ENCODE results near the gene AFAP1.
"Not testable (repeated sequence)": the region's sequence is repeated elsewhere in the genome, so short reads cannot be mapped to it uniquely, and the experiment has no call there.

AFAP1 gene

DNA sequence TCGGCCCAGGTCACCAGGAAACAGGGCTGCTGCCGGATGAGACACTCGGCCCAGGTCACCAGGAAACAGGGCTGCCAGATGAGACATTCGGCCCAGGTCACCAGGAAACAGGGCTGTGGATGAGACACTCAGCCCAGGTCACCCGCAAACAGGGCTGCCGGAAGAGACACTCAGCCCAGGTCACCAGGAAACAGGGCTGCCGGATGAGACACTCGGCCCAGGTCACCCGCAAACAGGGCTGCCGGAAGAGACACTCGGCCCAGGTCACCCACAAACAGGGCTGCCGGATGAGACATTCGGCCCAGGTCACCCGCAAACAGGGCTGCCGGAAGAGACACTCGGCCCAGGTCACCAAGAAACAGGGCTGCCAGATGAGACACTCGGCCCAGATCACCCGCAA lies 21.5 kb downstream of the AFAP1 start:
- not testable (repeated sequence) for H3K27me3 ChIP-seq (ENCODE audit: control insufficient read depth, insufficient read depth, low read length, poor library complexity, severe bottlenecking); H3K4me1 ChIP-seq (ENCODE audit: control insufficient read depth, insufficient read depth, low read length); H3K4me3 ChIP-seq (ENCODE audit: insufficient read depth, low read depth, low read length); H3K36me3 ChIP-seq (ENCODE audit: control insufficient read depth, insufficient read depth, low read length); H3K27ac ChIP-seq (ENCODE audit: insufficient read depth, low read depth, low read length, poor library complexity, severe bottlenecking); H3K9me3 ChIP-seq (ENCODE audit: control insufficient read depth, low read length)
- WGBS, 2 experiments: 95 to 96% methylated on average over 18 of the region's 18 CpGs

- no peaks in the 10 kb centered on the region for H3K27me3 ChIP-seq (ENCODE audit: control insufficient read depth, insufficient read depth, low read length, poor library complexity, severe bottlenecking)
- 81 to 82% methylated on average over 6 of the region's 6 CpGs for WGBS, 2 experiments
- no peak overlapping the region for H3K4me3 ChIP-seq (ENCODE audit: insufficient read depth, low read depth, low read length)
Measured at GRCh38 chr4:7917669-7918068, 22.0 kb downstream of the AFAP1 start.

GRCh38 chr4:7915875-7916242 lies 23.8 kb downstream of the AFAP1 start:
- no peaks in the 10 kb centered on the region for H3K36me3 ChIP-seq (ENCODE audit: control insufficient read depth, insufficient read depth, low read length)
- peaks cover 11% of the 10 kb centered on the region for H3K4me1 ChIP-seq (ENCODE audit: control insufficient read depth, insufficient read depth, low read length)
- H3K27me3 ChIP-seq (ENCODE audit: control insufficient read depth, insufficient read depth, low read length, poor library complexity, severe bottlenecking): no peaks in the 10 kb centered on the region
- H3K27ac ChIP-seq (ENCODE audit: insufficient read depth, low read depth, low read length, poor library complexity, severe bottlenecking): no peak overlapping the region
- WGBS, 2 experiments: 69 to 72% methylated on average over 6 of the region's 6 CpGs
- H3K9me3 ChIP-seq (ENCODE audit: control insufficient read depth, low read length): no peaks in the 10 kb centered on the region
- no peak overlapping the region for H3K4me3 ChIP-seq (ENCODE audit: insufficient read depth, low read depth, low read length)

More at GRCh38 chr4:7917669-7918068, 22.0 kb downstream of the AFAP1 start:
- no peaks in the 10 kb centered on the region for H3K9me3 ChIP-seq (ENCODE audit: control insufficient read depth, low read length)
- H3K4me1 ChIP-seq (ENCODE audit: control insufficient read depth, insufficient read depth, low read length): no peaks in the 10 kb centered on the region
- H3K36me3 ChIP-seq (ENCODE audit: control insufficient read depth, insufficient read depth, low read length): no peaks in the 10 kb centered on the region
- no peak overlapping the region for H3K27ac ChIP-seq (ENCODE audit: insufficient read depth, low read depth, low read length, poor library complexity, severe bottlenecking)

DNA sequence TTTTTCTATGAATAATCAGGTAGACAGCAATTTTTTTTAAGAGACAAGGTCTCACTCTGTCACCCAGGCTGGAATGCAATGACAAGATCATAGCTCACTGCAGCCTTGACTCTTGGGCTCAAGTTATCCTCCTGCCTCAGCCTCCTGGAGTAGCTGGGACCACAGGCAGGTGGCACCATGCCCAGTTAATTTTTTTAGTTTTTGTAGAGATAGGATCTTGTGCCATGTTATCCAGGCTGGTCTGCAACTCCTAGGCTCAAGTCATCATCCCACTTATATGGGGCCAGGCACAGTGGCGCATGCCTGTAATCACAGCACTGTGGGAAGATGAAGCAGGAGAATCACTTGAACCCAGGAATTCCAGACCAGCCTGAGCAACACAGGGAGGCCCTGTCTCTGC lies 26.8 kb downstream of the AFAP1 start:
- Histone ChIP-seq H3K4me1 (ENCODE audit: control insufficient read depth, insufficient read depth, low read length) (peaks cover 26% of the 10 kb centered on the region), H3K9me3 (ENCODE audit: control insufficient read depth, low read length) (no peaks in the 10 kb centered on the region), H3K27me3 (ENCODE audit: control insufficient read depth, insufficient read depth, low read length, poor library complexity, severe bottlenecking) (no peaks in the 10 kb centered on the region), H3K27ac (ENCODE audit: insufficient read depth, low read depth, low read length, poor library complexity, severe bottlenecking) (no peak overlapping the region), H3K4me3 (ENCODE audit: insufficient read depth, low read depth, low read length) (no peak overlapping the region), H3K36me3 (ENCODE audit: control insufficient read depth, insufficient read depth, low read length) (no peaks in the 10 kb centered on the region)
- WGBS, 2 experiments: 92 to 98% methylated on average over 1 of the region's 1 CpG

GRCh38 chr4:7910952-7911578 lies 28.6 kb downstream of the AFAP1 start:
- Histone ChIP-seq H3K27me3 (ENCODE audit: control insufficient read depth, insufficient read depth, low read length, poor library complexity, severe bottlenecking) (no peaks in the 10 kb centered on the region), H3K27ac (ENCODE audit: insufficient read depth, low read depth, low read length, poor library complexity, severe bottlenecking) (peak overlapping the region; percentile 89), H3K4me3 (ENCODE audit: insufficient read depth, low read depth, low read length) (peak overlapping the region; percentile 12), H3K4me1 (ENCODE audit: control insufficient read depth, insufficient read depth, low read length) (peaks cover 39% of the 10 kb centered on the region), H3K9me3 (ENCODE audit: control insufficient read depth, low read length) (no peaks in the 10 kb centered on the region), H3K36me3 (ENCODE audit: control insufficient read depth, insufficient read depth, low read length) (no peaks in the 10 kb centered on the region)
- WGBS, 2 experiments: 33 to 34% methylated on average over 16 of the region's 16 CpGs

DNA sequence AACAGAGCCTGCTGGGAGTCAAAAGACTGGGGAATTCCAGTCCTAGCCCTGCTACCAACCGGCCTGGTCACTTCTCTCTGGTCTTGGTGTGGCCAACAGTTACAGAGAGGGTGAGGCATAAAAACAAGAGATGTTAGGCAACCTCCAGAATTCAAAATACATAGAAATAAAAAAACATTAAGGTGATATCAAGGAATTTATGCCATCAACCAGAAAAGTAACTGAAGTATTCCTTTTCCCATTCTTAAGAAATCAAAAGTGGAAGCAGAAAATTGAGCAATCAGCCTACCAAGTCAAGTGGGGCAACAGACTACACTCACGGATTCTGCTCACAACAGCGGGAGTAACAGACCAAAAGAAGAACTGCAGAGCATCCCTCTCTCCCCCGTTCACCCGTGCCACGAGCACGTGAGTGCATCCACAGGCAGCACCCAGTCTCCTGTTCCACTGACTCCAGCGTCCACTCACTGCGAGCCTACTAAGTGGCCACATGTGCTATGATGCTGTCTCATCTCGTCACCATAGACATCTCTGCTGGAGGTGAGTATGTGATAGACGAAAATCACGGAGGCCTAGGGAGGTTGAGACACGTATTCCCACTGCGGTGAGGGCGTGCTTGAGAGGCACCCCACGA lies 29.3 kb downstream of the AFAP1 start:
- H3K27ac ChIP-seq (ENCODE audit: insufficient read depth, low read depth, low read length, poor library complexity, severe bottlenecking): peak overlapping the region; percentile 89
- no peaks in the 10 kb centered on the region for H3K36me3 ChIP-seq (ENCODE audit: control insufficient read depth, insufficient read depth, low read length)
- WGBS, 2 experiments: 75 to 81% methylated on average over 16 of the region's 16 CpGs
- H3K9me3 ChIP-seq (ENCODE audit: control insufficient read depth, low read length): no peaks in the 10 kb centered on the region
- no peaks in the 10 kb centered on the region for H3K27me3 ChIP-seq (ENCODE audit: control insufficient read depth, insufficient read depth, low read length, poor library complexity, severe bottlenecking)
- H3K4me3 ChIP-seq (ENCODE audit: insufficient read depth, low read depth, low read length): peak overlapping the region; percentile 12
- H3K4me1 ChIP-seq (ENCODE audit: control insufficient read depth, insufficient read depth, low read length): peaks cover 45% of the 10 kb centered on the region

- H3K27ac ChIP-seq (ENCODE audit: insufficient read depth, low read depth, low read length, poor library complexity, severe bottlenecking): no peak overlapping the region
- H3K27me3 ChIP-seq (ENCODE audit: control insufficient read depth, insufficient read depth, low read length, poor library complexity, severe bottlenecking): no peaks in the 10 kb centered on the region
- H3K4me1 ChIP-seq (ENCODE audit: control insufficient read depth, insufficient read depth, low read length): peaks cover 46% of the 10 kb centered on the region
- H3K4me3 ChIP-seq (ENCODE audit: insufficient read depth, low read depth, low read length): no peak overlapping the region
- no peaks in the 10 kb centered on the region for H3K9me3 ChIP-seq (ENCODE audit: control insufficient read depth, low read length)
- no peaks in the 10 kb centered on the region for H3K36me3 ChIP-seq (ENCODE audit: control insufficient read depth, insufficient read depth, low read length)
- 87% methylated on average over 12 of the region's 12 CpGs for WGBS, 2 experiments
Measured at GRCh38 chr4:7909463-7910262, 30.0 kb downstream of the AFAP1 start.

- Histone ChIP-seq H3K27ac (ENCODE audit: insufficient read depth, low read depth, low read length, poor library complexity, severe bottlenecking) (no peak overlapping the region), H3K27me3 (ENCODE audit: control insufficient read depth, insufficient read depth, low read length, poor library complexity, severe bottlenecking) (no peaks in the 10 kb centered on the region), H3K4me3 (ENCODE audit: insufficient read depth, low read depth, low read length) (no peak overlapping the region), H3K9me3 (ENCODE audit: control insufficient read depth, low read length) (no peaks in the 10 kb centered on the region), H3K36me3 (ENCODE audit: control insufficient read depth, insufficient read depth, low read length) (no peaks in the 10 kb centered on the region), H3K4me1 (ENCODE audit: control insufficient read depth, insufficient read depth, low read length) (peaks cover 52% of the 10 kb centered on the region)
- WGBS, 2 experiments: 92% methylated on average over 4 of the region's 4 CpGs
Measured at GRCh38 chr4:7908668-7909067, 31.0 kb downstream of the AFAP1 start.

DNA sequence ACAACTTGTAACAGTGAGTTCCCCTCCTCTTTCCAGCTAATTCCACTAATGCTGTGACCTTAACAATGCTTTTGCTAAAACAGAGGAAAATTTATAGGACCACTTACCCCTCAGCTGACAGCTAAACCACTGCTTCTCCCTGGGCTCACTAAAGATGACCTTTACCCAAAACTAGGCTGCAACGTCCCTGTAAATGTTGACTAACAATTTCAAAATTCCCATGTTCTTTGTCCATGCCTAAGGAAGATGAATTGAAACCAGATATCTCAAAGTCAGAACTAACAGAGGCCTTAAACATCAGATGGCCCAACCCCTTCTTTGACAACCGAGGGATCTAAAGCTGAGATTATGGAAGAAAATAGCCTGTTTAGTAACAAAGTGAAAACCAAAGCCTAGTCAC lies 32.5 kb downstream of the AFAP1 start:
- H3K27ac ChIP-seq (ENCODE audit: insufficient read depth, low read depth, low read length, poor library complexity, severe bottlenecking): no peak overlapping the region
- no peaks in the 10 kb centered on the region for H3K9me3 ChIP-seq (ENCODE audit: control insufficient read depth, low read length)
- H3K4me1 ChIP-seq (ENCODE audit: control insufficient read depth, insufficient read depth, low read length): peaks cover 54% of the 10 kb centered on the region
- H3K36me3 ChIP-seq (ENCODE audit: control insufficient read depth, insufficient read depth, low read length): no peaks in the 10 kb centered on the region
- H3K27me3 ChIP-seq (ENCODE audit: control insufficient read depth, insufficient read depth, low read length, poor library complexity, severe bottlenecking): no peaks in the 10 kb centered on the region
- WGBS, 2 experiments: 80 to 87% methylated on average over 1 to 2 of the region's 2 CpGs
- H3K4me3 ChIP-seq (ENCODE audit: insufficient read depth, low read depth, low read length): no peak overlapping the region

GRCh38 chr4:7906171-7906701 lies 33.4 kb downstream of the AFAP1 start:
- Histone ChIP-seq H3K27me3 (ENCODE audit: control insufficient read depth, insufficient read depth, low read length, poor library complexity, severe bottlenecking) (no peaks in the 10 kb centered on the region), H3K27ac (ENCODE audit: insufficient read depth, low read depth, low read length, poor library complexity, severe bottlenecking) (no peak overlapping the region), H3K36me3 (ENCODE audit: control insufficient read depth, insufficient read depth, low read length) (no peaks in the 10 kb centered on the region), H3K9me3 (ENCODE audit: control insufficient read depth, low read length) (no peaks in the 10 kb centered on the region), H3K4me1 (ENCODE audit: control insufficient read depth, insufficient read depth, low read length) (peaks cover 55% of the 10 kb centered on the region), H3K4me3 (ENCODE audit: insufficient read depth, low read depth, low read length) (no peak overlapping the region)
- 85 to 86% methylated on average over 10 of the region's 10 CpGs for WGBS, 2 experiments

All from ectodermal cell (in vitro differentiated cells).